CD14-positive monocyte (primary cell): ENCODE data around the gene NID2. TPM values are rescaled to one million over a fixed set of nuclear protein-coding genes. Genes with fewer than 3 reads are reported as not detected.

Experiments
- DNase-seq, 3 donors: peaks; one replicate each; pipeline ENCODE4 v3.0.0-alpha.2; 2011 to 2022
- H2AFZ ChIP-seq: 2 replicates; pipeline ENCODE4 v1.6.0; 2012; ENCODE audit warnings: mild to moderate bottlenecking, low read depth, low read length, inconsistent platforms; ENCODE audit not compliant: insufficient read depth, poor library complexity, severe bottlenecking
- H3K27ac ChIP-seq, 2 donors: 1 replicate in 1 of 2; 2 replicates in 1 of 2; pipeline ENCODE4 v1.5.1; 2012 to 2013; ENCODE audit warnings: low read length in 2 of 2, control low read depth in 1 of 2, inconsistent platforms in 1 of 2, low read depth in 1 of 2, mild to moderate bottlenecking in 1 of 2
- H3K27me3 ChIP-seq, 2 donors: one replicate each; pipeline versions ENCODE4 v1.6.0 to v1.6.1; 2011 to 2013; ENCODE audit warnings: low read length in 2 of 2; ENCODE audit not compliant: control insufficient read depth in 2 of 2, insufficient read depth in 2 of 2
- H3K36me3 ChIP-seq, 2 donors: replicated peaks in 1 of 2; 1 replicate in 1 of 2; 2 replicates in 1 of 2; pipeline versions ENCODE4 v1.5.1 to v1.6.1; 2012 to 2013; ENCODE audit warnings: low read length in 2 of 2, control low read depth in 1 of 2, inconsistent platforms in 1 of 2, mild to moderate bottlenecking in 1 of 2; ENCODE audit not compliant: insufficient read depth in 2 of 2, control insufficient read depth in 1 of 2
- H3K4me1 ChIP-seq, 2 donors: 1 replicate in 1 of 2; 2 replicates in 1 of 2; pipeline versions ENCODE4 v1.5.1 to v1.6.1; 2012 to 2013; ENCODE audit warnings: low read length in 2 of 2, control low read depth in 1 of 2, inconsistent platforms in 1 of 2, mild to moderate bottlenecking in 1 of 2, moderate library complexity in 1 of 2; ENCODE audit not compliant: insufficient read depth in 2 of 2, control insufficient read depth in 1 of 2
- H3K4me2 ChIP-seq: replicated peaks from 2 replicates; pipeline ENCODE3; 2012; ENCODE audit warnings: low read length, moderate library complexity, mild to moderate bottlenecking; ENCODE audit not compliant: poor library complexity, severe bottlenecking; ENCODE audit errors: extremely low read depth
- H3K4me3 ChIP-seq, 3 experiments: fragments of 200-600 bp in 1 of 3; sonication (generic) in 1 of 3; replicated peaks in 1 of 3; 1 replicate in 2 of 3; 2 replicates in 1 of 3; pipeline ENCODE4 v1.5.1; 2011 to 2013; ENCODE audit warnings: low read length in 3 of 3, mild to moderate bottlenecking in 3 of 3, control low read depth in 2 of 3, low read depth in 2 of 3, inconsistent platforms in 1 of 3, moderate library complexity in 1 of 3
- H3K79me2 ChIP-seq: 2 replicates; pipeline ENCODE4 v1.6.0; 2012; ENCODE audit warnings: mild to moderate bottlenecking, control low read depth, inconsistent platforms, low read length, moderate library complexity; ENCODE audit not compliant: insufficient read depth
- H3K9ac ChIP-seq: 2 replicates; pipeline ENCODE4 v1.6.0; 2017; ENCODE audit warnings: low read length, mild to moderate bottlenecking; ENCODE audit not compliant: insufficient read depth, poor library complexity, severe bottlenecking
- H3K9me3 ChIP-seq, 2 donors: replicated peaks in 1 of 2; 1 replicate in 1 of 2; 2 replicates in 1 of 2; pipeline versions ENCODE4 v1.5.1 to v1.6.1; 2012 to 2013; ENCODE audit warnings: low read length in 2 of 2, control low read depth in 1 of 2; ENCODE audit not compliant: control insufficient read depth in 1 of 2, insufficient read depth in 1 of 2
- H4K20me1 ChIP-seq: 2 replicates; pipeline ENCODE4 v1.6.0; 2012; ENCODE audit warnings: mild to moderate bottlenecking, low read length, control low read depth, moderate library complexity; ENCODE audit not compliant: insufficient read depth
- H3K27ac Mint-ChIP-seq, 7 donors: one replicate each; pipeline ENCODE4 v1.8.0; 2020; ENCODE audit warnings: mild to moderate bottlenecking in 7 of 7, mixed read lengths in 7 of 7, moderate library complexity in 6 of 7, inconsistent platforms in 2 of 7
- H3K27me3 Mint-ChIP-seq, 3 donors: one replicate each; pipeline ENCODE4 v1.8.0; 2021 to 2022; ENCODE audit warnings: low read depth in 3 of 3, mild to moderate bottlenecking in 3 of 3, mixed read lengths in 3 of 3, moderate library complexity in 3 of 3, inconsistent platforms in 1 of 3
- H3K36me3 Mint-ChIP-seq, 2 donors: one replicate each; pipeline ENCODE4 v1.8.0; 2020; ENCODE audit warnings: mixed read lengths in 2 of 2, inconsistent platforms in 1 of 2, mild to moderate bottlenecking in 1 of 2
- H3K4me1 Mint-ChIP-seq: one replicate; pipeline ENCODE4 v1.8.0; 2020; ENCODE audit warnings: mild to moderate bottlenecking, mixed read lengths
- H3K4me3 Mint-ChIP-seq, 2 donors: one replicate each; pipeline ENCODE4 v1.8.0; 2020; ENCODE audit warnings: mild to moderate bottlenecking in 2 of 2, mixed read lengths in 2 of 2, moderate library complexity in 1 of 2
- H3K9me3 Mint-ChIP-seq, 7 donors: one replicate each; pipeline ENCODE4 v1.8.0; 2020 to 2022; ENCODE audit warnings: mixed read lengths in 7 of 7, mild to moderate bottlenecking in 6 of 7, moderate library complexity in 6 of 7, inconsistent platforms in 2 of 7
- WGBS: methylation state at CpG from one replicate; pipeline ENCODE4 v1.1.5; 2013; ENCODE audit warnings: missing lambda C conversion rate; ENCODE audit not compliant: insufficient coverage; 5-methylcytosine and 5-hydroxymethylcytosine counted together
- intact Hi-C, 2 donors: fragments of 100-400 bp; cut with micrococcal nuclease; formaldehyde crosslinking; loops; one replicate each; pipeline versions ENCODE4 v1.15.0 to v1.15.1; 2023
- polyA plus RNA-seq, 3 donors: library from polyadenylated mRNA; depleted of rRNA in 1 of 3; unstranded in 2 of 3; stranded (reverse) in 1 of 3; fragments of 300-500 nt in 2 of 3; fragments of >200 nt in 1 of 3; fragmentation: Illumina TruSeq in 2 of 3; gene quantifications; 1 replicate in 2 of 3; 2 replicates in 1 of 3; pipeline ENCODE4 v1.2.3, GENCODE V29; 2012 to 2021
- TF ChIP-seq, protein P1 (sequence below): fragments of 200-600 bp; IDR thresholded peaks from one replicate; pipeline ENCODE4 v1.8.0; 2022; ENCODE audit warnings: antibody characterized with exemption, mild to moderate bottlenecking

NID2 gene
- polyA plus RNA-seq, 3 donors: not detected

DNA sequence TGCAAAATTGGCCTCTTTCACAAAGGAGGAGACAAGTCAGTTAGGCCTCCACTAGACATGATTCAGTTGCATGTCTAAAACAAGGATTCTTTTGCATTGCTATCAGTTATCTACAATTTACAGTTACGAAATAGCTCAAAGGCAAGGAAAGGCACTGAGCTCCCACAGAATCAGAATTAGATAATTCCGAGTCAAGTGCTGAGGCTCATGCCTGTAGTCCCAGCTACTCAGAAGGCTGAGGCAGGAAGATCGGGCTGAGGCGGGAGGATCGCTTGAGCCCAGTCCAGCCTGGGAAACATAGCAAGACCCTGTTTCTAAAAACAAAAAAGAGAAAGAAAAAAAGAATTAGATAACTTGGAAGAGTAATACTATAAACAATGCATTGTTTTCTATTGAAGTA lies 91.8 kb downstream of the NID2 start:
- intact Hi-C loops: loop anchor here in 1 of 2 donors (10.0 kb wide), 1 partner anchor 192 kb away; no protein-coding TSS in a partner anchor

DNA sequence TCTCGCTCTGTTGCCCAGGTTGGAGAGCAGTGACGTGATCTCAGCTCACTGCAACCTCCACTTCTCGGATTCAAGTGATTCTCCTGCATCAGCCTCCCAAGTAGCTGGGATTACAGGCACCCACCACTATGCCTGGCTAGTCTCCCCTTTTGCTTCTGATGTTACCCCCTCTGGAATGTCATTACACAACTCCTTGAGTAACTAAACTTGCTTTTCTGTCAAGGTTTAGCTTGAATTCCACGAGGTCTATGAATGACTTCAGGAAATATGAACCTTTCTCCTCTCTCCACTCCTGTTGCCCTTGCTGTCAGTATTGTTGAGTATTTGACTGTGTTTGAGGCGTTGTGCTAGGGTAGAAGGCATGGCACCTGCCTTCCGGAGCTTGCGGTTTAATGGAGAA lies 96.3 kb downstream of the NID2 start:
- TF ChIP-seq, protein P1, sequence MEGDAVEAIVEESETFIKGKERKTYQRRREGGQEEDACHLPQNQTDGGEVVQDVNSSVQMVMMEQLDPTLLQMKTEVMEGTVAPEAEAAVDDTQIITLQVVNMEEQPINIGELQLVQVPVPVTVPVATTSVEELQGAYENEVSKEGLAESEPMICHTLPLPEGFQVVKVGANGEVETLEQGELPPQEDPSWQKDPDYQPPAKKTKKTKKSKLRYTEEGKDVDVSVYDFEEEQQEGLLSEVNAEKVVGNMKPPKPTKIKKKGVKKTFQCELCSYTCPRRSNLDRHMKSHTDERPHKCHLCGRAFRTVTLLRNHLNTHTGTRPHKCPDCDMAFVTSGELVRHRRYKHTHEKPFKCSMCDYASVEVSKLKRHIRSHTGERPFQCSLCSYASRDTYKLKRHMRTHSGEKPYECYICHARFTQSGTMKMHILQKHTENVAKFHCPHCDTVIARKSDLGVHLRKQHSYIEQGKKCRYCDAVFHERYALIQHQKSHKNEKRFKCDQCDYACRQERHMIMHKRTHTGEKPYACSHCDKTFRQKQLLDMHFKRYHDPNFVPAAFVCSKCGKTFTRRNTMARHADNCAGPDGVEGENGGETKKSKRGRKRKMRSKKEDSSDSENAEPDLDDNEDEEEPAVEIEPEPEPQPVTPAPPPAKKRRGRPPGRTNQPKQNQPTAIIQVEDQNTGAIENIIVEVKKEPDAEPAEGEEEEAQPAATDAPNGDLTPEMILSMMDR: no peak
- Mint-ChIP-seq H3K27me3 (peaks cover 1 to 2% (median 2%) of the 10 kb centered on the region in 3 donors), H3K36me3 (peaks cover 12 to 19% of the 10 kb centered on the region in 2 donors), H3K4me3 (no peak overlapping the region), H3K27ac (peak overlapping the region in 4 of 7 donors; percentile 0 to 46 (median 12)), H3K9me3 (no peaks in the 10 kb centered on the region), H3K4me1 (no peaks in the 10 kb centered on the region)
- intact Hi-C loops: loop anchor here in 1 of 2 donors (10.0 kb wide), 1 partner anchor 188 kb away; no protein-coding TSS in a partner anchor
- H3K4me3 ChIP-seq: no peak overlapping the region
- H3K4me2 ChIP-seq: no peak overlapping the region
- no peak for DNase-seq
- no peaks in the 10 kb centered on the region for H3K79me2 ChIP-seq
- no peaks in the 10 kb centered on the region for H3K4me1 ChIP-seq
- H3K27ac ChIP-seq: no peak overlapping the region
- WGBS: 100% methylated on average over 3 of the region's 7 CpGs
- H3K9ac ChIP-seq: no peak overlapping the region
- no peak overlapping the region for H2AFZ ChIP-seq
- H3K9me3 ChIP-seq: no peaks in the 10 kb centered on the region
- H3K36me3 ChIP-seq: peaks cover under 1 to 15% of the 10 kb centered on the region in 2 donors
- no peaks in the 10 kb centered on the region for H3K27me3 ChIP-seq
- H4K20me1 ChIP-seq: no peaks in the 10 kb centered on the region

More for the DNA sequence above, 91.8 kb downstream of the NID2 start:
- H3K27ac Mint-ChIP-seq: no peak overlapping the region
- H3K9ac ChIP-seq: no peak overlapping the region
- H3K4me1 ChIP-seq: no peaks in the 10 kb centered on the region
- H2AFZ ChIP-seq: no peak overlapping the region
- no peaks in the 10 kb centered on the region for H3K9me3 ChIP-seq
- H3K36me3 ChIP-seq: no peaks in the 10 kb centered on the region
- peaks cover 4% of the 10 kb centered on the region for H3K4me1 Mint-ChIP-seq
- H3K4me2 ChIP-seq: no peak overlapping the region
- no peak overlapping the region for H3K4me3 Mint-ChIP-seq
- H3K27ac ChIP-seq: no peak overlapping the region
- peaks cover 0 to 2% of the 10 kb centered on the region in 2 donors for H3K27me3 ChIP-seq
- no peak for DNase-seq
- H3K79me2 ChIP-seq: no peaks in the 10 kb centered on the region
- WGBS: 96% methylated on average over 4 of the region's 5 CpGs
- no peaks in the 10 kb centered on the region for H4K20me1 ChIP-seq
- peaks cover 0 to 2% (median 0%) of the 10 kb centered on the region in 7 donors for H3K9me3 Mint-ChIP-seq
- H3K4me3 ChIP-seq: no peak overlapping the region
- peaks cover 2 to 8% (median 2%) of the 10 kb centered on the region in 3 donors for H3K27me3 Mint-ChIP-seq
- no peaks in the 10 kb centered on the region for H3K36me3 Mint-ChIP-seq
- TF ChIP-seq, protein P1: no peak
